ENCODE data around the gene PSMC6. TPM values are rescaled to one million over a fixed set of nuclear protein-coding genes. Genes with fewer than 3 reads are reported as not detected.

The PSMC6 gene
- polyA plus RNA-seq, 3 donors = 46.9 to 64.3 (median 48.6) TPM

- WGBS (ENCODE audit: insufficient coverage) = 0% methylated on average over 1 of the region's 3 CpGs
- H2AFZ ChIP-seq (ENCODE audit: insufficient read depth, low read depth, low read length, poor library complexity, severe bottlenecking) = peak overlapping the region; percentile 54
- DNase-seq = peak; percentile 68 to 90 (median 88)
- H3K4me1 ChIP-seq (ENCODE audit: control insufficient read depth in 1 of 2, insufficient read depth in 2 of 2, low read length in 2 of 2) = peaks cover 29 to 59% of the 10 kb centered on the region in 2 donors
- Mint-ChIP-seq H3K27ac (peak overlapping the region; percentile 88 to 96 (median 90)), H3K36me3 (peaks cover 0 to 2% of the 10 kb centered on the region in 2 donors), H3K4me3 (peak overlapping the region; percentile 46 to 50), H3K9me3 (peaks cover 0 to 3% (median 0%) of the 10 kb centered on the region in 7 donors), H3K27me3 (ENCODE audit: low read depth in 3 of 3) (peaks cover 0 to 3% (median 1%) of the 10 kb centered on the region in 3 donors), H3K4me1 (peaks cover 48% of the 10 kb centered on the region)
- H3K4me3 ChIP-seq (replicated peaks in 1 of 3; ENCODE audit: low read depth in 2 of 3, low read length in 3 of 3) = peak overlapping the region in 1 of 3 experiments; percentile 31
- H3K4me2 ChIP-seq (replicated peaks; ENCODE audit: extremely low read depth, low read length, poor library complexity, severe bottlenecking) = peak overlapping the region; percentile 38
- peaks cover 13% of the 10 kb centered on the region for H3K79me2 ChIP-seq (ENCODE audit: insufficient read depth, low read length)
- H3K9ac ChIP-seq (ENCODE audit: insufficient read depth, low read length, poor library complexity, severe bottlenecking) = no peak overlapping the region
- TF ChIP-seq, protein P1, sequence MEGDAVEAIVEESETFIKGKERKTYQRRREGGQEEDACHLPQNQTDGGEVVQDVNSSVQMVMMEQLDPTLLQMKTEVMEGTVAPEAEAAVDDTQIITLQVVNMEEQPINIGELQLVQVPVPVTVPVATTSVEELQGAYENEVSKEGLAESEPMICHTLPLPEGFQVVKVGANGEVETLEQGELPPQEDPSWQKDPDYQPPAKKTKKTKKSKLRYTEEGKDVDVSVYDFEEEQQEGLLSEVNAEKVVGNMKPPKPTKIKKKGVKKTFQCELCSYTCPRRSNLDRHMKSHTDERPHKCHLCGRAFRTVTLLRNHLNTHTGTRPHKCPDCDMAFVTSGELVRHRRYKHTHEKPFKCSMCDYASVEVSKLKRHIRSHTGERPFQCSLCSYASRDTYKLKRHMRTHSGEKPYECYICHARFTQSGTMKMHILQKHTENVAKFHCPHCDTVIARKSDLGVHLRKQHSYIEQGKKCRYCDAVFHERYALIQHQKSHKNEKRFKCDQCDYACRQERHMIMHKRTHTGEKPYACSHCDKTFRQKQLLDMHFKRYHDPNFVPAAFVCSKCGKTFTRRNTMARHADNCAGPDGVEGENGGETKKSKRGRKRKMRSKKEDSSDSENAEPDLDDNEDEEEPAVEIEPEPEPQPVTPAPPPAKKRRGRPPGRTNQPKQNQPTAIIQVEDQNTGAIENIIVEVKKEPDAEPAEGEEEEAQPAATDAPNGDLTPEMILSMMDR (IDR thresholded peaks at IDR 0.05) = no peak
- intact Hi-C loops (cut with micrococcal nuclease) = loop anchor here in 1 of 2 donors (10.0 kb wide), 1 partner anchor 148 kb away; the partner anchor contains the start of genes GPR137C and TXNDC16
- no peaks in the 10 kb centered on the region for H3K9me3 ChIP-seq (replicated peaks in 1 of 2; ENCODE audit: control insufficient read depth in 1 of 2, insufficient read depth in 1 of 2, low read length in 2 of 2)
- no peaks in the 10 kb centered on the region for H3K36me3 ChIP-seq (replicated peaks in 1 of 2; ENCODE audit: control insufficient read depth in 1 of 2, insufficient read depth in 2 of 2, low read length in 2 of 2)
- no peaks in the 10 kb centered on the region for H4K20me1 ChIP-seq (ENCODE audit: insufficient read depth, low read length)
- peak overlapping the region in 1 of 2 donors; percentile 76 for H3K27ac ChIP-seq (ENCODE audit: low read depth in 1 of 2, low read length in 2 of 2)
- no peaks in the 10 kb centered on the region for H3K27me3 ChIP-seq (ENCODE audit: control insufficient read depth in 2 of 2, insufficient read depth in 2 of 2, low read length in 2 of 2)
These were observed 3.8 kb upstream of the PSMC6 start for GRCh38 chr14:52703225-52703624.

DNA sequence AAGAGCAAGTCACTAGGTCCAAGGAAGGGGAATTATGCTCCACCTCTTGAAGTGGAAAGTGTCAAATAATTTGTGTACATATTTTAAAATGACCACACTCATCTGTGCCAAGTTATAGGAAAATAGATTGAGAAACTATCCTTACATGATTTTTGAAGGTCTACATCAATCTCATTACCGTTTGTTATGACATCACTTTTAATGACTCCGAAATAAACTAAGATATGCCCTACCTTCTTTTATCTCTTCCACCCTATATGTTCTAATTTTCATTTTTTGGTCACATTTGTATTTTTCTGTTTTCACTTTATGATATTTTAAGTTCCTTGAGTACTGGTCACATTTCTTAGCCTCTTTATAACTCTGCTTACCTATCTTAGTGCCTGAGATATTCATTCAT lies 3.3 kb upstream of the PSMC6 start:
- Histone ChIP-seq H3K79me2 (ENCODE audit: insufficient read depth, low read length) (peaks cover 17% of the 10 kb centered on the region), H2AFZ (ENCODE audit: insufficient read depth, low read depth, low read length, poor library complexity, severe bottlenecking) (peak overlapping the region; percentile 54), H3K27ac (ENCODE audit: low read depth in 1 of 2, low read length in 2 of 2) (peak overlapping the region in 1 of 2 donors; percentile 76), H3K9me3 (replicated peaks in 1 of 2; ENCODE audit: control insufficient read depth in 1 of 2, insufficient read depth in 1 of 2, low read length in 2 of 2) (no peaks in the 10 kb centered on the region), H3K36me3 (replicated peaks in 1 of 2; ENCODE audit: control insufficient read depth in 1 of 2, insufficient read depth in 2 of 2, low read length in 2 of 2) (peaks cover 1 to 2% of the 10 kb centered on the region in 2 donors), H3K4me3 (replicated peaks in 1 of 3; ENCODE audit: low read depth in 2 of 3, low read length in 3 of 3) (peak overlapping the region in 1 of 3 experiments; percentile 31), H3K27me3 (ENCODE audit: control insufficient read depth in 2 of 2, insufficient read depth in 2 of 2, low read length in 2 of 2) (no peaks in the 10 kb centered on the region), H4K20me1 (ENCODE audit: insufficient read depth, low read length) (no peaks in the 10 kb centered on the region), H3K9ac (ENCODE audit: insufficient read depth, low read length, poor library complexity, severe bottlenecking) (no peak overlapping the region), H3K4me1 (ENCODE audit: control insufficient read depth in 1 of 2, insufficient read depth in 2 of 2, low read length in 2 of 2) (peaks cover 30 to 64% of the 10 kb centered on the region in 2 donors), H3K4me2 (replicated peaks; ENCODE audit: extremely low read depth, low read length, poor library complexity, severe bottlenecking) (peak overlapping the region; percentile 38)
- Mint-ChIP-seq H3K36me3 (peaks cover 3 to 6% of the 10 kb centered on the region in 2 donors), H3K27me3 (ENCODE audit: low read depth in 3 of 3) (peaks cover 0 to 2% (median 1%) of the 10 kb centered on the region in 3 donors), H3K4me3 (no peak overlapping the region), H3K27ac (peak overlapping the region; percentile 88 to 96 (median 90)), H3K4me1 (peaks cover 50% of the 10 kb centered on the region), H3K9me3 (peaks cover 0 to 3% (median 0%) of the 10 kb centered on the region in 7 donors)
- intact Hi-C loops (cut with micrococcal nuclease) = loop anchor here in 1 of 2 donors (10.0 kb wide), 1 partner anchor 149 kb away; the partner anchor contains the start of genes GPR137C and TXNDC16
- no peak for DNase-seq
- no CpG with 5 or more reads among the region's 2 CpGs for WGBS (ENCODE audit: insufficient coverage)
- TF ChIP-seq, protein P1 (IDR thresholded peaks at IDR 0.05) = no peak

Data from CD14-positive monocyte (primary cell).